HepG2 (cell line): ENCODE measurements around the gene TEAD3. TPM values are rescaled to one million over a fixed set of nuclear protein-coding genes. Genes with fewer than 3 reads are reported as not detected.

ENCODE experiments used
- BRCA1 ChIP-seq: sonication (generic); formaldehyde crosslinking; IDR thresholded peaks from 2 replicates; pipeline ENCODE4 v1.4.0; 2020; ENCODE audit warnings: missing genetic modification reagents
- FOSL2 ChIP-seq: sonication (generic); formaldehyde crosslinking; IDR thresholded peaks from 2 replicates; pipeline ENCODE4 v1.4.0; 2020; ENCODE audit warnings: missing genetic modification reagents
- HOXA3 ChIP-seq: sonication (generic); formaldehyde crosslinking; IDR thresholded peaks from 2 replicates; pipeline ENCODE4 v1.5.0; 2020; ENCODE audit warnings: missing genetic modification reagents
- RFXAP ChIP-seq: sonication (generic); formaldehyde crosslinking; IDR thresholded peaks from 2 replicates; pipeline ENCODE4 v1.4.0; 2020; ENCODE audit warnings: missing genetic modification reagents, borderline replicate concordance
- SIN3A ChIP-seq: IDR thresholded peaks from 2 replicates; pipeline ENCODE4 v1.6.1; 2011; ENCODE audit warnings: low read depth, mild to moderate bottlenecking, control low read depth, low read length, borderline replicate concordance
- TEAD3 ChIP-seq: optimal IDR thresholded peaks from 2 replicates; pipeline ENCODE3; 2016; ENCODE audit warnings: borderline replicate concordance
- YEATS4 ChIP-seq: sonication (generic); formaldehyde crosslinking; IDR thresholded peaks from 2 replicates; pipeline ENCODE4 v1.4.0; 2020; ENCODE audit warnings: missing genetic modification reagents, borderline replicate concordance
- ZFX ChIP-seq: sonication (generic); formaldehyde crosslinking; IDR thresholded peaks from 2 replicates; pipeline ENCODE4 v1.4.0; 2020; ENCODE audit warnings: mild to moderate bottlenecking, low read depth, missing genetic modification reagents, moderate library complexity
- ZMYM4 ChIP-seq: sonication (generic); formaldehyde crosslinking; IDR thresholded peaks from 2 replicates; pipeline ENCODE4 v1.8.1; 2023; ENCODE audit warnings: mild to moderate bottlenecking, missing genetic modification reagents
- ZNF557 ChIP-seq: sonication (generic); formaldehyde crosslinking; IDR thresholded peaks from 2 replicates; pipeline ENCODE4 v1.4.0; 2020; ENCODE audit warnings: missing genetic modification reagents
- ZNF773 ChIP-seq: sonication (generic); formaldehyde crosslinking; IDR thresholded peaks from 2 replicates; pipeline ENCODE4 v1.4.0; 2020; ENCODE audit warnings: missing genetic modification reagents, borderline replicate concordance
- polyA plus RNA-seq, 8 experiments: library from polyadenylated mRNA; depleted of rRNA in 3 of 8; stranded (reverse) in 7 of 8; unstranded in 1 of 8; fragments of >200 nt; fragmentation: Illumina TruSeq in 4 of 8; extraction: Trizol in 4 of 8; gene quantifications; 2 replicates each; pipeline versions ENCODE4 v1.2.1 to v1.2.3, GENCODE V29; 2011 to 2016; ENCODE audit warnings: low read depth in 4 of 8, missing spikeins in 1 of 8, mixed read lengths in 1 of 8; ENCODE audit not compliant: insufficient read depth in 1 of 8
- total RNA-seq, 5 experiments: library from RNA; depleted of rRNA; stranded (reverse); fragments of >200 nt; fragmentation: Illumina TruSeq; extraction: Trizol; gene quantifications; 2 replicates each; pipeline ENCODE4 v1.2.3, GENCODE V29; 2016; ENCODE audit warnings: low read depth in 1 of 5
- TF ChIP-seq, protein P1 (sequence below): IDR thresholded peaks from 2 replicates; pipeline ENCODE4 v1.6.1; 2016; ENCODE audit warnings: low read depth, missing genetic modification reagents, missing compliant biosample characterization
- TF ChIP-seq, protein P2 (sequence below): sonication (generic); formaldehyde crosslinking; IDR thresholded peaks from 2 replicates; pipeline ENCODE4 v1.5.1; 2020; ENCODE audit warnings: mild to moderate bottlenecking, missing genetic modification reagents
- TF ChIP-seq, protein P3 (sequence below): sonication (generic); formaldehyde crosslinking; IDR thresholded peaks from 2 replicates; pipeline ENCODE4 v1.4.0; 2020; ENCODE audit warnings: missing genetic modification reagents, borderline replicate concordance
- TF ChIP-seq, protein P4 (sequence below): sonication (generic); formaldehyde crosslinking; IDR thresholded peaks from 2 replicates; pipeline ENCODE4 v1.4.0; 2020; ENCODE audit warnings: mild to moderate bottlenecking, missing genetic modification reagents

TEAD3 gene
- total and polyA plus RNA-seq, 2 of the 13 experiments (the other 11 are each of a cell fraction or from before 2014, with no cell fraction given), result 15.1 to 16.5 TPM

DNA sequence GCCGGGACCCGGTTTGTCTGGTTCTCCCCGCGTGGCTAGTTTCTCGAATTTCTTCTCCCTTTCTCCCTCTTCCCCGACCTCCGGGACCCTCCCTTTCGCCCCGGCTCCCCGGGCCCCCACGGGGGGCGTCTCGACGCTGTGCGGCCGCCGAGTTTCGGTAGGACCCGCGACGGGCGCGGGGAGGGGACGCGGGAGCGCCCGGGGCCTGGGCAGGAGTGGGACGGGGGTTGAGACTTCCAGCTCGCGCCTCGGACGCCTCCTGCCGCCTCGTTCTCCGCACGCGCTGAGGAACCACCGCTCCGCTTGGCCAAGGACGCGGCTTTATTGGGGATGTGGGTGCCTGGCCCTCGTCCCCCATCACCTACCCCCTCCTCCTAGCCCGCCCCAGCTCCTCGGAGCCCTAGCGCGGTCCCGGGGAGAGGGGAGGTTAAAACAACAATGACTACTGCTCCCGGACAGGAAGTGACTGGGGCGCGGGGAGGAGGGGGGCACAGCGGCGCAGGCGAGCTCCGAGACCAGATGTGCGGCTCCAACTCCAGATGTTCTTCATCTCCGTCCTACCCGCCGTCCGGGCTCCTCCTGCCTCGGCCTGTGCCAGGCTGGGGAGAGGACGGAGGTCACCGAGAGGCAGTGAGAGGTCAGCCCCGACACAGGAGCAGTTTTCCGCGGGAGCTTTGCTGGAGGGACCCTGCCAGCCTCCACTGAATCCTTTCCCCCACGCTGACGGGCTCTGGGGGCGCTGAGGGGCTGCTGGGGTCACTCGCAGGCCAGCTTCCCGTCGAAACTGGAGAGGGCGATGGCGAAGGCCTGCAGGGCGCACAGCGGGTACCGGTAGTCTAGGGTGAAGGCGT is 917 bp upstream of the TEAD3 start (continued):
- TF ChIP-seq, protein P1, sequence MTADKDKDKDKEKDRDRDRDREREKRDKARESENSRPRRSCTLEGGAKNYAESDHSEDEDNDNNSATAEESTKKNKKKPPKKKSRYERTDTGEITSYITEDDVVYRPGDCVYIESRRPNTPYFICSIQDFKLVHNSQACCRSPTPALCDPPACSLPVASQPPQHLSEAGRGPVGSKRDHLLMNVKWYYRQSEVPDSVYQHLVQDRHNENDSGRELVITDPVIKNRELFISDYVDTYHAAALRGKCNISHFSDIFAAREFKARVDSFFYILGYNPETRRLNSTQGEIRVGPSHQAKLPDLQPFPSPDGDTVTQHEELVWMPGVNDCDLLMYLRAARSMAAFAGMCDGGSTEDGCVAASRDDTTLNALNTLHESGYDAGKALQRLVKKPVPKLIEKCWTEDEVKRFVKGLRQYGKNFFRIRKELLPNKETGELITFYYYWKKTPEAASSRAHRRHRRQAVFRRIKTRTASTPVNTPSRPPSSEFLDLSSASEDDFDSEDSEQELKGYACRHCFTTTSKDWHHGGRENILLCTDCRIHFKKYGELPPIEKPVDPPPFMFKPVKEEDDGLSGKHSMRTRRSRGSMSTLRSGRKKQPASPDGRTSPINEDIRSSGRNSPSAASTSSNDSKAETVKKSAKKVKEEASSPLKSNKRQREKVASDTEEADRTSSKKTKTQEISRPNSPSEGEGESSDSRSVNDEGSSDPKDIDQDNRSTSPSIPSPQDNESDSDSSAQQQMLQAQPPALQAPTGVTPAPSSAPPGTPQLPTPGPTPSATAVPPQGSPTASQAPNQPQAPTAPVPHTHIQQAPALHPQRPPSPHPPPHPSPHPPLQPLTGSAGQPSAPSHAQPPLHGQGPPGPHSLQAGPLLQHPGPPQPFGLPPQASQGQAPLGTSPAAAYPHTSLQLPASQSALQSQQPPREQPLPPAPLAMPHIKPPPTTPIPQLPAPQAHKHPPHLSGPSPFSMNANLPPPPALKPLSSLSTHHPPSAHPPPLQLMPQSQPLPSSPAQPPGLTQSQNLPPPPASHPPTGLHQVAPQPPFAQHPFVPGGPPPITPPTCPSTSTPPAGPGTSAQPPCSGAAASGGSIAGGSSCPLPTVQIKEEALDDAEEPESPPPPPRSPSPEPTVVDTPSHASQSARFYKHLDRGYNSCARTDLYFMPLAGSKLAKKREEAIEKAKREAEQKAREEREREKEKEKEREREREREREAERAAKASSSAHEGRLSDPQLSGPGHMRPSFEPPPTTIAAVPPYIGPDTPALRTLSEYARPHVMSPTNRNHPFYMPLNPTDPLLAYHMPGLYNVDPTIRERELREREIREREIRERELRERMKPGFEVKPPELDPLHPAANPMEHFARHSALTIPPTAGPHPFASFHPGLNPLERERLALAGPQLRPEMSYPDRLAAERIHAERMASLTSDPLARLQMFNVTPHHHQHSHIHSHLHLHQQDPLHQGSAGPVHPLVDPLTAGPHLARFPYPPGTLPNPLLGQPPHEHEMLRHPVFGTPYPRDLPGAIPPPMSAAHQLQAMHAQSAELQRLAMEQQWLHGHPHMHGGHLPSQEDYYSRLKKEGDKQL (CRISPR knock-in tag), result peak; percentile 43; the same call in 1 of the 2 replicates
- TF ChIP-seq, protein P2, sequence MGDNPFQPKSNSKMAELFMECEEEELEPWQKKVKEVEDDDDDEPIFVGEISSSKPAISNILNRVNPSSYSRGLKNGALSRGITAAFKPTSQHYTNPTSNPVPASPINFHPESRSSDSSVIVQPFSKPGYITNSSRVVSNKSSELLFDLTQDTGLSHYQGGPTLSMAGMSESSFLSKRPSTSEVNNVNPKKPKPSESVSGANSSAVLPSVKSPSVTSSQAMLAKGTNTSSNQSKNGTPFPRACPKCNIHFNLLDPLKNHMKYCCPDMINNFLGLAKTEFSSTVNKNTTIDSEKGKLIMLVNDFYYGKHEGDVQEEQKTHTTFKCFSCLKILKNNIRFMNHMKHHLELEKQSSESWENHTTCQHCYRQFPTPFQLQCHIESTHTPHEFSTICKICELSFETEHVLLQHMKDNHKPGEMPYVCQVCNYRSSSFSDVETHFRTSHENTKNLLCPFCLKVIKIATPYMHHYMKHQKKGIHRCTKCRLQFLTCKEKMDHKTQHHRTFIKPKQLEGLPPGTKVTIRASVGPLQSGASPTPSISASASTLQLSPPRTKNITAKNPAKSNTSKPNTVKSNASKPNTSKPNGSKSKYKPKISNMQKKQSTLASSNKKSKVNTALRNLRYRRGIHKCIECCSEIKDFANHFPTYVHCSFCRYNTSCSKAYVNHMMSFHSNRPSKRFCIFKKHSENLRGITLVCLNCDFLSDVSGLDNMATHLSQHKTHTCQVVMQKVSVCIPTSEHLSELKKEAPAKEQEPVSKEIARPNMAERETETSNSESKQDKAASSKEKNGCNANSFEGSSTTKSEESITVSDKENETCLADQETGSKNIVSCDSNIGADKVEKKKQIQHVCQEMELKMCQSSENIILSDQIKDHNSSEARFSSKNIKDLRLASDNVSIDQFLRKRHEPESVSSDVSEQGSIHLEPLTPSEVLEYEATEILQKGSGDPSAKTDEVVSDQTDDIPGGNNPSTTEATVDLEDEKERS (CRISPR knock-in tag), result peak; percentile 67; the same call in 1 of the 2 replicates
- TF ChIP-seq FOSL2 (CRISPR knock-in tag), result 0 out of 2 replicates have a peak, but pooled peaks have one; percentile 54
- TF ChIP-seq TEAD3 (CRISPR knock-in tag), result peak; percentile 50
- TF ChIP-seq, protein P3, sequence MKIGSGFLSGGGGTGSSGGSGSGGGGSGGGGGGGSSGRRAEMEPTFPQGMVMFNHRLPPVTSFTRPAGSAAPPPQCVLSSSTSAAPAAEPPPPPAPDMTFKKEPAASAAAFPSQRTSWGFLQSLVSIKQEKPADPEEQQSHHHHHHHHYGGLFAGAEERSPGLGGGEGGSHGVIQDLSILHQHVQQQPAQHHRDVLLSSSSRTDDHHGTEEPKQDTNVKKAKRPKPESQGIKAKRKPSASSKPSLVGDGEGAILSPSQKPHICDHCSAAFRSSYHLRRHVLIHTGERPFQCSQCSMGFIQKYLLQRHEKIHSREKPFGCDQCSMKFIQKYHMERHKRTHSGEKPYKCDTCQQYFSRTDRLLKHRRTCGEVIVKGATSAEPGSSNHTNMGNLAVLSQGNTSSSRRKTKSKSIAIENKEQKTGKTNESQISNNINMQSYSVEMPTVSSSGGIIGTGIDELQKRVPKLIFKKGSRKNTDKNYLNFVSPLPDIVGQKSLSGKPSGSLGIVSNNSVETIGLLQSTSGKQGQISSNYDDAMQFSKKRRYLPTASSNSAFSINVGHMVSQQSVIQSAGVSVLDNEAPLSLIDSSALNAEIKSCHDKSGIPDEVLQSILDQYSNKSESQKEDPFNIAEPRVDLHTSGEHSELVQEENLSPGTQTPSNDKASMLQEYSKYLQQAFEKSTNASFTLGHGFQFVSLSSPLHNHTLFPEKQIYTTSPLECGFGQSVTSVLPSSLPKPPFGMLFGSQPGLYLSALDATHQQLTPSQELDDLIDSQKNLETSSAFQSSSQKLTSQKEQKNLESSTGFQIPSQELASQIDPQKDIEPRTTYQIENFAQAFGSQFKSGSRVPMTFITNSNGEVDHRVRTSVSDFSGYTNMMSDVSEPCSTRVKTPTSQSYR, result peak; percentile 34; the same call in 1 of the 2 replicates
- peak; percentile 70 for TF ChIP-seq ZFX
- TF ChIP-seq YEATS4, result peak; percentile 57
- peak; percentile 42; the same call in 1 of the 2 replicates for TF ChIP-seq BRCA1
- TF ChIP-seq ZNF773, result peak; percentile 94
- TF ChIP-seq ZNF557 (CRISPR knock-in tag), result peak; percentile 97
- TF ChIP-seq SIN3A, result no peak; the same call in 1 of the 2 replicates
- TF ChIP-seq RFXAP, result peak; percentile 50; the same call in 1 of the 2 replicates
- peak; percentile 60; the same call in 1 of the 2 replicates for TF ChIP-seq ZMYM4 (CRISPR knock-in tag)
- TF ChIP-seq, protein P4, sequence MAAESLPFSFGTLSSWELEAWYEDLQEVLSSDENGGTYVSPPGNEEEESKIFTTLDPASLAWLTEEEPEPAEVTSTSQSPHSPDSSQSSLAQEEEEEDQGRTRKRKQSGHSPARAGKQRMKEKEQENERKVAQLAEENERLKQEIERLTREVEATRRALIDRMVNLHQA, result no peak
- TF ChIP-seq HOXA3 (CRISPR knock-in tag), result peak; percentile 64; the same call in 1 of the 2 replicates
